Measurements from ENCODE around the gene MCRIP1. TPM values are rescaled to one million over a fixed set of nuclear protein-coding genes. Genes with fewer than 3 reads are reported as not detected.

Gene MCRIP1, protein sequence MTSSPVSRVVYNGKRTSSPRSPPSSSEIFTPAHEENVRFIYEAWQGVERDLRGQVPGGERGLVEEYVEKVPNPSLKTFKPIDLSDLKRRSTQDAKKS
- 94.1 TPM for polyA plus RNA-seq (2012; ENCODE audit: insufficient read depth, insufficient read length)

DNA sequence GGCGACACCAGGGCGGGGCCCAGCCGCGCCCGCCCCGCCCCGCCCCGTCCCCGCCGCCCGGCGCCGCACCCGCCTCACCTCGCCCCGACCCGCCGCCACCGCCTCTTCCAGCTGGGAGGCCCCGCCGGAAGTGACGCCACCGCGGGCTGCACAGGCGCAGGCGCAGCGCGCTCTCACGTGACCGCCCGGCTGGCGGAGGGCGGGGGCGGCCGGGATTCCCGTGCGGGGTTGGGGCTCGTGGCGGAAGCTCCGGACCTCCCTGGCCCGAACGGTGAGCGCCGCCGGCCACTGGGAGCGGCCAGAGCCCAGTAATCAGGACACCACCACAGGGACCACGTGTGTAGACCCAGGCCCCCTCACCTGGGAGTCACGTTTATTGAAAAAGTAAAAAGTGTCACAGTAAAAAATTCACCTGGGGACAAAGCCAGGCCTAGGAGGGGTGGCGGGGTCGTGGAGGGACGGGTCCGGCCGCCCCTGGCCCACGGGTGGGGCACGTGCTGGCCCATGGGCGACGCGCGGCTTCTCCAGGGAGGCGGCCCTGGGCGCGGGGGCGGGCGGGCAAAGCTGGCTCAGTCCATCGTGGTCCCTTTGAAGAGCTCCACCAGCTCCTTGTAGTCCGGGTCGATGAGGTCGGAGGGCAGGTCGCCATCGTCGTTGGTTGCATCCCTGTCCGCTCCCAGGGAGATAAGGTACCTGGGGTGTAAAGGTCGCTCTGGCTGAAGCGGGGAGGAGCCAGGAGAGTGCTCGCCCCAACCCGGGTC, at the start of gene MCRIP1:
TSS of gene MCRIP1 (minus strand) at position 132 of the 761 bp plus-strand sequence. CDS start 8,785 bp downstream, outside the sequence.
- peak within 1 kb of the TSS; percentile 84 for H3K4me3 ChIP-seq (ENCODE audit: low read length)
- peak; percentile 79 for DNase-seq (ENCODE audit: low read depth, low spot score)

DNA sequence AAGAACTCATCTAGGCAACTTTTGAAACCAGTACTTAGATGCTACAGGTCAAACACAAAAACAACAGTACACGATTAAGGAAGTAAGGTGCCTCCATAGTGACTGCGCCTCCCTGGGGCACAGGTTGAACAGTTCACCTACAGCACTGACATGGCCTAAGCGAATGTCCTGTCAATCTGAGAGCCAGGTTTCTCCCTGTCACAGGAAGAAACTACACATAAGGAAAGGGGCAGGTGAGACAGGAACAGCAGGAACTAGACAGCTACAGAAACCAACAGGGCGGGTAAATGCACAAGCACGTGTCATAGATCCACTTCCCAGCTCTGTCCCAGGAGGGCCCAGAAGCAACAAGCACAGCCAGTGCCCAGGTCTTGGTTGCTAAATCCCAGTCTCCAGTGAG, 46.0 kb upstream of the MCRIP1 start:
- H3K4me3 ChIP-seq (ENCODE audit: low read length), result no peak overlapping the region
- no peak for DNase-seq (ENCODE audit: low read depth, low spot score)

DNA sequence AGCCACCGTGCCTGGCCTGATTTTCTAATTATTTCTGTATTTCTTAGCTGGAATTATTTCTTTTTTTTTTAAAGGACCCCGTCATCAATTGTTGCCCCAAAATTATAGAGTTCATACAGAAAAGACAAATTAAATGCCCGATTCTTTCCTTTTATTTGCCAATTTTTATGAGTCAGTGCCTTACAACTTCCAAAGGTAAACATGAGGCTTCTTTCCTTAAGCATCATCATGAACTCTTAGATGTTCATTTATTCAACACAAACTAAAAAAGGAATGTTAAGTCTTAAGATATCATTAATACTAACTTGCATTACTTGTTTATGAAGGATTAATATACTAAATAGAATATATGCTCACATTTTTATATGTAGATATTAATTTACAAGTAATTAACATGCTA, 45.2 kb upstream of the MCRIP1 start:
- no peak overlapping the region for H3K4me3 ChIP-seq (ENCODE audit: low read length)
- no peak for DNase-seq (ENCODE audit: low read depth, low spot score)

DNA sequence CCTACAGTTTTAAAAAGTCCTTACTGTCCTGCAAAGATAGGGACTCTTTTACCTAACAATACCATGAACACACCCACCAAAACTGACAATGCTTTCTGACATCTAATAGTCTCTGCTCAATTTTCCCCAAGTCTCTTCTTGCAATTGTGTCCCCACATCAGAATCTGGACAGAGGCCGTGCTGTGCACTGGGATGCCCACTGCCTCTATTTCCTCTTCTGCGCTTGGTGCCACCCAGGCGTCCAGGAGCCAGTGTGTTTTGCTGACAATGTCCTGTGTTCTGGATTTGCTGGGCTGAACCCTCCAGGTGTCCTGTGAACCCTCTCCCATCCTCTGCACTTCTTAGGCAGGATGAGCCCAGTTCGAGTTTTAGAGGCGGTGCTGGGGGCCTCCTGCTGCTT, 44.5 kb upstream of the MCRIP1 start:
- DNase-seq (ENCODE audit: low read depth, low spot score), result no peak
- no peak overlapping the region for H3K4me3 ChIP-seq (ENCODE audit: low read length)

DNA sequence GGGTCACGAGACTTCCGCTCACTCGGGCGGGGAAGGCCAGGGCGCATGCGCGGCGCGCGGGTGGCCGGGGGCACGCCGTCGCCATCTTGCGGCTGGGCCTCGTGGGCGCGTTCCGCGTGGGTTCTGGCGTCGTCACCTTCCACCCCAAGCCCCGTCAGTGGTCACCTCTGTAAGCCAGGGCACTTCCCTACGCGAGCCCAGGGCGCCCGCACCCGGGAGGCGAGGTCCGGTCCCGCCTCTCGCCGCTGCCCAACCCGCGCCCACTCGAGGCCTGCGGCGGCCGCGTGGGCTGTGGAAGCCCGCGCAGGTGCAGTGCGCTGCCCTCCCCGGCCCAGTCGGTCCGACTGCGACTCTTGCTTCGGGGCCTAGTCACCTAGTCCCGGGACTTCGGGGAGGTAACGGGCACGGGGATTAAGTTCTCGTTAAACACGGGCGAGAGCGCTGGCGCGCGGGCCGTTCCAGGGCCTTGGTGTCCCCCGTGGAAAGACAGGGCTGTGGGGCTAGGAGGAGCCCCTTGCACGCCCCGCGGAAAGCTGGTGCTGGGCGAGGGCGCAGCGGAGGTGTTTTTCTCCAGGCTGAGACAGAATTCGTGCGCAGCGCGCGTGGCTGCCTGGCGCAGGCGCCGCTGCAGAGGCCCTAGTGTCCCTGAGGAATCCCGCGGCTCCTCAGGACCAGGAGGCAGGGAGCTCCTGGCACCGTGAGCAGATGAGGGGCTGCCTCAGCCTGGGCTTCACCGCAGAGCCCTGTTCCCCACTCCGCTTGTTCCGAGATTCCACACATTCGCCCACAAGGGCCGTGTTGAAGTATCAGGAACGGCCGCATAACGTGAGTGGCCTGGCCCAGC, 38.5 kb upstream of the MCRIP1 start:
- peak overlapping the region; percentile 89 for H3K4me3 ChIP-seq (ENCODE audit: low read length)
- DNase-seq (ENCODE audit: low read depth, low spot score), result peak; percentile 80

DNA sequence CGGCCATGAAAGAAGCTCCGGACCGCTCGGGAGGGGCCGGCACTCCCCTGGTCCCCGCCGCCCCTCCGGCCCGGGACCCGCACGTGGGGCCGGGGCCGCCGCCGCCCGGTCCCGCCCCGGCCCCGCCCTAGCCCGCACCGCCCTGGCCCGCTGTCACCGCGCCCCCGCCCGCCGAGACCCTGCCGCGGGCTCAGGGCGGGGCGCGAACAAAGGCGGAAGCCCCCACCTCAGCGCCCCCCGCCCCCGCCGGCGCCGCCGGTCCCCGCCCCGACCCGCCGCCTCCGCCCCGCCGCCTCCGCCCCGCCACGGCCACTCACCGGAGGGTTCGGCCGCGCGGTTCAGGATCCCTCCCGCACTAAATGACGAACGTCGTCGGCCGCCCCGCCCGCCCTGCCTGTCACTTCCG, 37.9 kb upstream of the MCRIP1 start, which contains the start of gene ARHGDIA:
TSS of gene ARHGDIA (minus strand) at position 357 of the 406 bp plus-strand sequence. CDS start 1,407 bp downstream, outside the sequence.
- no peak for DNase-seq (ENCODE audit: low read depth, low spot score)
- H3K4me3 ChIP-seq (ENCODE audit: low read length), result peak within 1 kb of the TSS; percentile 89

DNA sequence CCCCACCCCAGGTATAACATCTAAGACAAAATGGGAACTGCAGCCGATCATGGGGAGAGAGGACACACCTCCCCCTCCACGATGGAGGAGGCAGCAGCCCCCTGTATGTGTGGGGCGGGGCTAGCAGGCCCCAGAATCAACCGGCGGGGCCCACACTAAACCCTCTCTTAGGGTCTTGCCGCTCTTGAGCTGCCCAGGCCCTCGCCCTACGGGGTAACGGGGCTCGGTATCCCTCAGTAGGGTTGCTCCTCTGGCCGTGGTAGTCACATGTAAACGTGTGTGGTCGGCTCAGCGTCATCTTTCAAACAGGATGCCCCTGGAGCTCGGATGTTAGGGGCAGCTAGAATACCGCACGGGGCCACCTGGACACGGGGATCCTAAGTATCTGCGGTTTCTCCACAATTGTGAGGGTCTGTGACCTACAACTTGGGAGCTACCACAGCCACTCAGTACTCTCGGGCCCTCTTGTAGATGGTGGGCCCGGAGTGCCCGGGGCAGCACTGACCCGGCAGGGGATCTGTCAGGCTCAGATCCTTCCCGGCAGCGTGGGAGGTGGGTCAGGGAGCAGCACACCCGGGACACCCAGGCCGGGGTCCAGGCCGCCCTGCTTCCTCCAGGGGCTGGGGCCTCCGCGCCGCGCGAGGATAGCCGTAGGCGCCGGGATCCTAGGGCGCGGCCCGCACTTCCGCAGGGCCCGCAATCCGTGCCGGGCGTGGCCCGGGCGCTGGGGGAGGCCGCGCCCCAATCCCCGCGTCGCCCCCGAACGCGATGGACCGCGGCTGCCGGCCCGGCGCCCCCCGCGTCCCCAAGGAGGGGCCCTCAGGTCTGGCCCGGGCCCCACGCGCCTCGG, 37.3 kb upstream of the MCRIP1 start:
- peak overlapping the region; percentile 89 for H3K4me3 ChIP-seq (ENCODE audit: low read length)
- DNase-seq (ENCODE audit: low read depth, low spot score), result no peak

DNA sequence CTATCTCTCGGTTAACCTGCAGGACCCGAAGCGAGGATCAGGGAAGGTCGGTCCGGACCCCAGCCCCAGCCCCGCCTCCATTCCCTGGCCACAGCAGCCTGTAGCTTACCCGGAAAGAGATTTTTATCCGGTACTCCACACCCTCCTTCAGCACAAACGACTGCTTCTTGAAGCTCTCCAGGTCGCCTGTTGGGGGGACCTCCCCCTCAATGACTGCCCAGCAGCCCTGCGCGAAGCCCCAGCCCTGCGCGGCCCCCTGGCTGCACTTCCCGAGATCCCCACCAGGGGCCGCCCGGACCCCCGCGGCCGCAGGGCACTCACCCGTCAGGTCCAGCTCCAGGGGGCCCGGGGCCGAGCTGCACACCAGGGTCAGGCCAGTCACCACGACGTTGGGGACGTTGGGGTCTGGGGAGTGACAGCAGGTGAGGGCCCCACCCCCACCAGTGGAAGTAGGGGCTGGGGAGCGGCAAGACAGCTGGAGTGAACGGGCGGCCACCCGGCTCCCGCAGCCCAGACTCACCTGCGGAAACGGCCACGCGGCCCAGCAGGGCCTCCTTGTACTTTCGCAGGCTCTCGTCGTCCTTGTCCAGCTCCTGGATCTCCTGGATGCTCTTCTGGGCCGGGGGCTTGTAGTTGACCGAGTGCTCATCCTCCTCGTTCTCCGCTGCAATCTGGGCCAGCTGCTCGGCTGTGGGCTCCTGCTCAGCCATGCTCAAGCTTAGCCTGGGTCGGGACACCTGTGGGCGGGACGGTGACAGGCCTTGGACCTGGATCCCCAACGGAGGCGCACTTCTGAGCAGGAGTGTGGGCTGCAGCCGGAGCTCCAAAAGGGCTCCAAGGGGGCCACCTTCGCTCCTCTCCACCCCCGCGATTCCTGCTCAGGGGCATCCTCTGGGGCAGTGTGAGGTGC, 36.4 kb upstream of the MCRIP1 start:
- no peak for DNase-seq (ENCODE audit: low read depth, low spot score)
- H3K4me3 ChIP-seq (ENCODE audit: low read length), result peak overlapping the region; percentile 89

DNA sequence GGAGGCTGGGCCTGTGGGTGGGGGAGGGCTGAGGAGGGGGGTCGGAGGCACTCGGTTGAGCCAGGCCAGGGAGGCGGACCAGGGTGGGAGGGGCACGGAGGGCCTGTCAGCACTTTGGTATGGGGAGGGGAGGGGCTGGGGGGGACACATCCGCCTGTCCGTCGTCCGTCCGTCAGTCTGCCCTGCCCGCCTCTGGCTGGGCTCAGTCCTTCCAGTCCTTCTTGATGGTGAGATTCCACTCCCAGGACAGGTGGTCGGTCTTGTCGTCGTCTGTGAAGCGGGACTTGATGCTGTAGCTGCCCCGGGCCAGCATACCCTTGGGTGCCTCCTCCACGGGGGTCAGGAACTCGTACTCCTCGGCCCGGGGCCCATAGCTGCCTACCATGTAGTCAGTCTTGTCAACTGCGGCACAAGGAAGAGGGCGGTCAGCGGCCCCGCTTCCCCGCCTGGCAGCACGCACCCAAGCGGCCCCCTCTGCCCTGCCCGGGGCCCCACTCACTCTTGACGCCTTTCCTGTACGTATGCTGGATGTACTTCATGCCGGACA, 35.7 kb upstream of the MCRIP1 start:
- DNase-seq (ENCODE audit: low read depth, low spot score), result no peak
- no peak overlapping the region for H3K4me3 ChIP-seq (ENCODE audit: low read length)

DNA sequence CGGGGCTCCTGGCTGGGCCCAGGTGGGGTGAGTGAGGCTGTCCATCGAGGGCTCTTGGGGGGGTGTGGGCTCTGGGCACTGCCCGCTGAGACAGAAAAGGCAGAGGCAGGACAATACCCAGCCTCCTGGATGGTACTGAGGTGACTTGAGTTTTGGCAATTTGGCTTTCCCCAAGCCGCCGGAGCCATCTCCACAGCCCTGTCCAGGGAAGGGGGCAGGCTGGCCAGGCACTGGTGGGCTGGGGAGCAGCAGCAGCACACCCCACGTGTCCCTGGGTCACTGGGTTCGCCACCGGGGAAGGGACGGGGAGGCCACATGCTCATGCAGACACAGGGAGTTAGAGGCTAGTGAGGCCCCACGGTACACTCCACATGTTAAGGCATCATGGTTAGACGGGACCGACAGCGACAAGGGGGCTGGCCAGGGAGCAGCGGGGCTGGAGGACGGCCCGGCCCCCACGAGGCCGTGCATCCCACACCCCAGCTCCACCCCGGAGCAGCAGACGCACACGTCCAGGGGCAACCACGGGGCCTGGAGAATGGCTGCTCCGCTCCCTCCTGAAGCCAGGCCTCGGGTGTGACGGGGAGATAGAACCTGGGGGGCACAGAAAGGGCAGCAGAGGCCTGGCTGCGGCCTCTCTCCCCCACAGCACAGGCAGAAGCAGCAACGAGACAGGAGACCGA, 35.0 kb upstream of the MCRIP1 start:
- DNase-seq (ENCODE audit: low read depth, low spot score), result no peak
- H3K4me3 ChIP-seq (ENCODE audit: low read length), result no peak overlapping the region

DNA sequence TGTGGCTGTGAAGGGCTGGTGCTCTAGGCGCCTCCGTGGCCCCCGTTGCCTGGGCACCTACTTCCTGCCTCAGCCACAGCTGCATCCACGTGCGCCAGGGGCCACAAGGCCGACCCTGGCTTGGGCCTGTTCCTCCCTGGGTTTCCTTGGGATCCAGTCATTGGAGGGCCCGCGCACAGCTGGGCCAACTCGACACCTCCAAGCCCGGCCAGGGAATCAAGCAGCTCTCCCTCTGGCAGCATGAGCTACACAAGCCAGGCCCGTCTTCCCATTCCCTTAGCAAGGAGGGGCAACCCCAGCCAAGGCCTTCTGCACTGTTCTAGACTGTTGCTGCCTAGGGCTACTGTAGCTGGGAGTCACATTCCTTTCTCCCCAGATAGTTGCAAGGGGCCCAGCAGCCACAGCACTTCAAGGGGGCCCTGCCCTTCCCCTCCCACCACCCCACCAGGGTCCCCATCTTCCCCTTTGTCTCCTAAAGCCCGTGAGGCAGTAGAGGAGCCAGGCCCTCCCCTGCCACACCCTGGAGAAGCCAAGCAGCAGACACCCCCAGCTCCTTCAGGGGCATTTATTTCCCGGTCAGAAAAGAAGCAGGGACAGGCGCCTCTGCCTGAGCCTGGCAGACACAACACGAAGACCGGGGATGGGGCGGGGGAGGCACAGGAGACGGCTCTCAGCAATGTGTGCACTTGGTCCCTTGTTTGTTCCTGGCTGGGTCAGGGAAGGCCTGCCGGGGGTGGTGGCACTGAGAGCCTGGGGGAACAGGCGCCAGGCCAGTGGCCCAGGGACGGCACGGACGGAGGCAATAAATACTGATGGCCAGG, 34.3 kb upstream of the MCRIP1 start:
- no peak for DNase-seq (ENCODE audit: low read depth, low spot score)

DNA sequence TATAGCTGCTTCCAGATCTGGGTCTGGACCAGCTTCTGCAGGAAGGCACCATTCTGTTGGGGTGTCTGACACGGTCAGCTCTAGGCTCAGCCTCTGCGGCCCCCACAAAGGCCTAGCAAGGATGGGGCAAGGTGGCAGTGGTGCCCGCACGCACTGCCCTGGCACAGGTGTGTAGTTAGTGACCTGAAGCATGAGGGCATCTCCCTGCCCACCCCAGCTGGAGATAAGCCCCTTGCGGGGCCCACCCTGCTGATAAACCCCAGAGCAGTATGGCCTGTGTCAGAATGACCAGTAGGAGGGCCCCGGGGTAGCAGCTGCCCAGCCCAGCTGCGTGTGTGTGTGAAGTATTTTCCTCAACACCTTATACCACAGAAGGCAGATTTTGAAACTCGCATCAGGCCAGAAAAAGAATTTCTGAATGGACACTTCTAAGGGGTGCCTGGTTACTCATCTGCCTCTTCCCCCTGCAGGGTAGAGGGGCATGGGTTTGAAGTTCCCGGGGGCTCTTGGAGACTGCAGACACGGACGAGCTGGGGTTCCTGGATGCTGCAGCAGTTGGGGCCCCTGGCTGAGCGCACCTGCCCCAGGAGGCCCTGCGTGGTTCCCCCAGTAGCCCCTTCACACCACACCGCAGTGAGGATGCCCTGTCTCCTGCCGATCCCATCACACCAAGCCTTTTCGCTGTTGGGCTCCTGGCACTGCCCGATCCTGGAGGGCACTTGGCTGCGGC, 33.5 kb upstream of the MCRIP1 start:
- no peak overlapping the region for H3K4me3 ChIP-seq (ENCODE audit: low read length)
- DNase-seq (ENCODE audit: low read depth, low spot score), result no peak

More for the DNA sequence above, 34.3 kb upstream of the MCRIP1 start:
- H3K4me3 ChIP-seq (ENCODE audit: low read length), result no peak overlapping the region

DNA sequence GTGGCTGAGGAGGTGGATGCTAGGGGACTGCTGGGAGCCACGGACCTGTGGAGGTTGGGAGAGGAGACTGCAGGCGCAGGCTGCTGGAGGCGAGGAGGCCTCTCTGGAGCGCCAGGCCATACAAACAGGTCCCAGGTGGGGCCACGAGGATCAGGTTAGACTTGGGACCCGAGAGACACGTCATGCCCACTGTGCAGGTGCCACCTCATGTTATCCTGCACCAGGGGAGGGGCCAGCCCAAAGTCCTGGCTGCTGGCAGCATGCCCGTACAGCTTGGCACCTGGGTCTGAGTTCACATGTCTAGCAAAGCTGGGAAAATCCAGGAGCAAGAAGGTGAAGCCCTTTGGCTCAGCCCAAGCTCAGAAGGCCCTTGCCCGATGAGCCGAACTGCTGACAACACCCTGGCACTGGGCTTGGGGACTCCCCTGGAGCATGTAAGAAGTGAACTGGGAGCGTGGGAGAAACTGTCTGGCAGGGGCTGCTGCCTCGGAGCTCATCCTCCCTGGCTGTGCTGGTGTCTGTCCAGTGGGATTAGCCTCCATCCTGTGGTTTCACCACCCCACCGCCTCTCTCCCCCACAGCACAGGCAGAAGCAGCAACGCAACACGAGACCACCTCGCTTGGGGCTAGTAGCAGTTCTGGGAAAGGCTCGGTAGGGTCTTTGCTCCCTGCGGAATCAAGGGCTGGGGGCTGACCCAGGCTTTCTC, 32.8 kb upstream of the MCRIP1 start:
- no peak for DNase-seq (ENCODE audit: low read depth, low spot score)
- no peak overlapping the region for H3K4me3 ChIP-seq (ENCODE audit: low read length)

DNA sequence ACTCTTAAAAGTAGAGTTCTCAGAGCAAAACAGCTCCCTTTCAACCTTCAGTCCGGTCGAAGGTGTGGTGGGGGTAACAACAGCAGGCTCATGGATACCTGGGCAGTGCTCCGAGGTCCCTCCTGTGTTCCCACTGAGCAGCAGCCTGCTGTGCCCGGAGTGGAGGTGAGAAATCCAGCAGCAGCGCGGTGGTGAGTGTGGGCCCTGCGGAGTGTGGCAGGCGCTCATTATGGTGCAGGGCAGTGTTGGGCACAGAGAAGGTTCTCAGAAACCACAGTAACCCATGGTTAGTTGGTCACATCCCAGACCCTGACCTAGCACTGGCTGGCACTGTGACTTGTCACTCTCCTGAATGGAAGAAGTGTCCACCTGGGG, 32.3 kb upstream of the MCRIP1 start:
- no peak overlapping the region for H3K4me3 ChIP-seq (ENCODE audit: low read length)
- no peak for DNase-seq (ENCODE audit: low read depth, low spot score)
